ENCODE results near the gene SLIT3. TPM values are rescaled to one million over a fixed set of nuclear protein-coding genes. Genes with fewer than 3 reads are reported as not detected.

The SLIT3 gene
- total RNA-seq, 1 donor from 2014 or later: 0.22 TPM

GRCh38 chr5:169280696-169281095 lies 20.2 kb downstream of the SLIT3 start:
- Mint-ChIP-seq H3K4me3 (no peak overlapping the region), H3K4me1 (no peaks in the 10 kb centered on the region), H3K36me3 (no peaks in the 10 kb centered on the region), H3K27ac (no peak overlapping the region), H3K27me3 (ENCODE audit: insufficient read depth, low read depth) (peaks cover 4% of the 10 kb centered on the region), H3K9me3 (peaks cover under 1% of the 10 kb centered on the region)
- Histone ChIP-seq H3K27ac (no peak overlapping the region), H3K4me2 (no peak overlapping the region), H3K27me3 (no peaks in the 10 kb centered on the region), H3K79me2 (ENCODE audit: low read depth) (no peaks in the 10 kb centered on the region), H3K4me3 (no peak overlapping the region), H3F3A (ENCODE audit: low read depth) (no peaks in the 10 kb centered on the region), H4K20me1 (ENCODE audit: low read depth) (no peaks in the 10 kb centered on the region), H3K4me1 (no peaks in the 10 kb centered on the region), H2AFZ (replicated peaks) (no peak overlapping the region), H3K36me3 (no peaks in the 10 kb centered on the region), H3K9me3 (ENCODE audit: low read depth) (no peaks in the 10 kb centered on the region), H3K9ac (no peak overlapping the region)
- no peak for DNase-seq (ENCODE audit: low spot score)
- no peak for TF ChIP-seq CTCF (IDR thresholded peaks at IDR 0.05)
- no peak for TF ChIP-seq EZH2phosphoT487 (IDR thresholded peaks at IDR 0.05)
- no peak for TF ChIP-seq EZH2 (IDR thresholded peaks at IDR 0.05)

GRCh38 chr5:169280286-169280685 lies 20.7 kb downstream of the SLIT3 start:
- Mint-ChIP-seq H3K4me1 (no peaks in the 10 kb centered on the region), H3K4me3 (no peak overlapping the region), H3K36me3 (no peaks in the 10 kb centered on the region), H3K27me3 (ENCODE audit: insufficient read depth, low read depth) (peaks cover 4% of the 10 kb centered on the region), H3K27ac (no peak overlapping the region), H3K9me3 (no peaks in the 10 kb centered on the region)
- Histone ChIP-seq H3K4me3 (no peak overlapping the region), H3K27ac (no peak overlapping the region), H3K4me2 (no peak overlapping the region), H4K20me1 (ENCODE audit: low read depth) (no peaks in the 10 kb centered on the region), H3K36me3 (no peaks in the 10 kb centered on the region), H3K79me2 (ENCODE audit: low read depth) (no peaks in the 10 kb centered on the region), H3F3A (ENCODE audit: low read depth) (no peaks in the 10 kb centered on the region), H3K27me3 (no peaks in the 10 kb centered on the region), H3K9ac (no peak overlapping the region), H2AFZ (replicated peaks) (no peak overlapping the region), H3K9me3 (ENCODE audit: low read depth) (no peaks in the 10 kb centered on the region), H3K4me1 (no peaks in the 10 kb centered on the region)
- TF ChIP-seq EZH2 (IDR thresholded peaks at IDR 0.05) (no peak), EZH2phosphoT487 (IDR thresholded peaks at IDR 0.05) (no peak), CTCF (IDR thresholded peaks at IDR 0.05) (no peak)
- no peak for DNase-seq (ENCODE audit: low spot score)

- Histone ChIP-seq H4K20me1 (ENCODE audit: low read depth) (no peaks in the 10 kb centered on the region), H3K36me3 (no peaks in the 10 kb centered on the region), H3K9ac (no peak overlapping the region), H3K27ac (no peak overlapping the region), H3K4me3 (no peak overlapping the region), H3F3A (ENCODE audit: low read depth) (no peaks in the 10 kb centered on the region), H3K9me3 (ENCODE audit: low read depth) (no peaks in the 10 kb centered on the region), H3K4me2 (no peak overlapping the region), H3K27me3 (no peaks in the 10 kb centered on the region), H3K4me1 (no peaks in the 10 kb centered on the region), H3K79me2 (ENCODE audit: low read depth) (no peaks in the 10 kb centered on the region), H2AFZ (replicated peaks) (no peak overlapping the region)
- Mint-ChIP-seq H3K27me3 (ENCODE audit: insufficient read depth, low read depth) (peaks cover 4% of the 10 kb centered on the region), H3K9me3 (no peaks in the 10 kb centered on the region), H3K27ac (no peak overlapping the region), H3K36me3 (no peaks in the 10 kb centered on the region), H3K4me1 (peaks cover under 1% of the 10 kb centered on the region), H3K4me3 (no peak overlapping the region)
- no peak for DNase-seq (ENCODE audit: low spot score)
- TF ChIP-seq EZH2phosphoT487 (IDR thresholded peaks at IDR 0.05) (no peak), CTCF (IDR thresholded peaks at IDR 0.05) (no peak), EZH2 (IDR thresholded peaks at IDR 0.05) (no peak)
Observed at GRCh38 chr5:169279125-169279524, 21.8 kb downstream of the SLIT3 start.
